OCI-LY7 (cell line): ENCODE data around the gene SASH1. TPM values are rescaled to one million over a fixed set of nuclear protein-coding genes. Genes with fewer than 3 reads are reported as not detected.

Experiments
- BruUV-seq: library from RNA; stranded (reverse); fragments of 400-500 nt; replicated peaks from 2 replicates; lab custom pipeline; 2021; lab: Mats Ljungman, UMichigan
- CTCF ChIA-PET: fragments of 300-600 bp; sonication (Branson Sonifier 250); formaldehyde crosslinking; loops from one replicate; lab custom pipeline; 2022; ENCODE audit warnings: antibody characterized with exemption; ENCODE audit not compliant: unreplicated experiment; lab: Charles Lee
- POLR2A ChIA-PET: fragments of 300-600 bp; sonication (Branson Sonifier 250); formaldehyde crosslinking; loops from one replicate; lab custom pipeline; 2022; ENCODE audit warnings: antibody characterized with exemption; lab: Charles Lee
- DNase-seq: peaks from one replicate; pipeline ENCODE4 v3.0.0-alpha.2; 2015; ENCODE audit warnings: low spot score
- H2AFZ ChIP-seq: fragments of 200-600 bp; sonication (generic), shearing (Covaris generic); 2 replicates; pipeline ENCODE4 v1.6.1; 2014; ENCODE audit warnings: mild to moderate bottlenecking, antibody characterized with exemption, low read length, moderate library complexity
- H3K27ac ChIP-seq: fragments of 200-600 bp; sonication (generic); 2 replicates; pipeline ENCODE4 v1.5.1; 2014; ENCODE audit warnings: mixed run types, low read depth, mild to moderate bottlenecking, moderate library complexity, low read length, inconsistent platforms; ENCODE audit not compliant: poor library complexity, severe bottlenecking
- H3K36me3 ChIP-seq: fragments of 200-600 bp; sonication (generic); 2 replicates; pipeline ENCODE4 v1.6.1; 2014; ENCODE audit warnings: mild to moderate bottlenecking, antibody characterized with exemption, low read length, moderate library complexity, mixed read lengths; ENCODE audit not compliant: insufficient read depth
- H3K4me1 ChIP-seq: fragments of 200-600 bp; sonication (generic); 2 replicates; pipeline ENCODE4 v1.5.1; 2014; ENCODE audit warnings: mild to moderate bottlenecking, low read length; ENCODE audit not compliant: insufficient read depth, poor library complexity, severe bottlenecking
- H3K4me2 ChIP-seq: fragments of 200-600 bp; sonication (generic); 2 replicates; pipeline ENCODE4 v1.6.1; 2014; ENCODE audit warnings: mild to moderate bottlenecking, low read length
- H3K4me3 ChIP-seq: fragments of 200-600 bp; sonication (generic); 2 replicates; pipeline ENCODE4 v1.5.1; 2014; ENCODE audit warnings: mild to moderate bottlenecking, low read depth, low read length; ENCODE audit not compliant: poor library complexity, severe bottlenecking
- H3K79me2 ChIP-seq: fragments of 200-600 bp; sonication (generic); 2 replicates; pipeline ENCODE4 v1.6.1; 2016; ENCODE audit warnings: low read depth, mild to moderate bottlenecking, low read length, moderate library complexity, mixed read lengths; ENCODE audit not compliant: insufficient read depth
- H3K9me2 ChIP-seq: fragments of 200-600 bp; sonication (generic); 2 replicates; pipeline ENCODE4 v1.6.1; 2016; ENCODE audit warnings: mild to moderate bottlenecking, low read length, mixed read lengths; ENCODE audit not compliant: insufficient read depth
- H3K9me3 ChIP-seq: fragments of 200-600 bp; sonication (generic); 2 replicates; pipeline ENCODE4 v1.6.1; 2014; ENCODE audit warnings: mild to moderate bottlenecking, mixed run types, low read length, mixed read lengths
- H4K20me1 ChIP-seq: fragments of 200-600 bp; sonication (generic); 2 replicates; pipeline ENCODE4 v1.6.1; 2014; ENCODE audit warnings: mild to moderate bottlenecking, antibody characterized with exemption, low read length, moderate library complexity, mixed read lengths; ENCODE audit not compliant: insufficient read depth
- CTCF ChIP-seq: fragments of 200-600 bp; sonication (generic); conservative IDR thresholded peaks from 2 replicates; pipeline ENCODE4 v1.5.1; 2014; ENCODE audit warnings: mild to moderate bottlenecking, antibody characterized with exemption, low read length, moderate library complexity, mixed read lengths
- EZH2phosphoT487 ChIP-seq: fragments of 200-600 bp; sonication (generic); IDR thresholded peaks from 2 replicates; pipeline ENCODE4 v1.6.1; 2018; ENCODE audit warnings: low read depth, borderline replicate concordance, mild to moderate bottlenecking, mixed run types, antibody characterized with exemption, low read length, moderate library complexity, mixed read lengths
- intact Hi-C: fragments of 100-400 bp; cut with micrococcal nuclease; formaldehyde crosslinking; loops from one replicate; pipeline ENCODE4 v1.10.0; 2022; ENCODE audit not compliant: unreplicated experiment
- total RNA-seq, 2 experiments: library from RNA; depleted of rRNA in 1 of 2; stranded (reverse); fragments of >200 nt in 1 of 2; shearing (Covaris generic) in 1 of 2; gene quantifications; 2 replicates each; pipeline ENCODE4 v1.2.3, GENCODE V29; 2014 to 2022

Gene SASH1
- total RNA-seq, 2 experiments from 2014 or later: not detected

GRCh38 chr6:148457843-148458159, 115.2 kb downstream of the SASH1 start:
- Histone ChIP-seq H3K79me2 (no peaks in the 10 kb centered on the region), H3K4me3 (no peak overlapping the region), H3K4me2 (no peak overlapping the region), H3K9me2 (no peaks in the 10 kb centered on the region), H3K4me1 (no peaks in the 10 kb centered on the region), H4K20me1 (no peaks in the 10 kb centered on the region), H2AFZ (no peak overlapping the region), H3K27ac (no peak overlapping the region), H3K36me3 (no peaks in the 10 kb centered on the region), H3K9me3 (no peaks in the 10 kb centered on the region)
- intact Hi-C loops: no loop called here
- TF ChIP-seq CTCF: no peak
- no peak for TF ChIP-seq EZH2phosphoT487
- no TSS peak for BruUV-seq
- POLR2A ChIA-PET: interaction anchor here (0.6 to 1.1 kb wide), 2 partner anchors 11 to 22 kb away, joined by 3 read pairs; no protein-coding TSS in a partner anchor
- CTCF ChIA-PET: no interaction called here
- DNase-seq: no peak

- DNase-seq: no peak
- Histone ChIP-seq H3K9me3 (no peaks in the 10 kb centered on the region), H3K36me3 (no peaks in the 10 kb centered on the region), H2AFZ (no peak overlapping the region), H3K4me1 (no peaks in the 10 kb centered on the region), H3K4me2 (no peak overlapping the region), H3K27ac (no peak overlapping the region), H3K4me3 (no peak overlapping the region), H3K79me2 (no peaks in the 10 kb centered on the region), H3K9me2 (no peaks in the 10 kb centered on the region), H4K20me1 (no peaks in the 10 kb centered on the region)
- no peak for TF ChIP-seq EZH2phosphoT487
- no peak for TF ChIP-seq CTCF
- ChIA-PET POLR2A (interaction anchor here (0.7 kb wide), 1 partner anchor 1281 kb away, joined by 3 read pairs; no protein-coding TSS in a partner anchor), CTCF (no interaction called here)
- intact Hi-C loops: no loop called here
- BruUV-seq: no TSS peak
These were observed 116.6 kb downstream of the SASH1 start for GRCh38 chr6:148459238-148459637.

GRCh38 chr6:148460876-148461646, 118.4 kb downstream of the SASH1 start:
- Histone ChIP-seq H4K20me1 (no peaks in the 10 kb centered on the region), H3K27ac (no peak overlapping the region), H3K4me2 (no peak overlapping the region), H3K4me1 (no peaks in the 10 kb centered on the region), H2AFZ (no peak overlapping the region), H3K36me3 (no peaks in the 10 kb centered on the region), H3K4me3 (no peak overlapping the region), H3K9me3 (no peaks in the 10 kb centered on the region), H3K9me2 (no peaks in the 10 kb centered on the region), H3K79me2 (no peaks in the 10 kb centered on the region)
- no peak for TF ChIP-seq EZH2phosphoT487
- no peak for TF ChIP-seq CTCF
- no TSS peak for BruUV-seq
- POLR2A ChIA-PET: interaction anchor here (0.7 to 0.9 kb wide), 2 partner anchors 8 to 24 kb away, joined by 3 read pairs; no protein-coding TSS in a partner anchor
- no peak for DNase-seq
- CTCF ChIA-PET: no interaction called here
- intact Hi-C loops: loop anchor here (10.0 kb wide), 1 partner anchor 316 kb away; no protein-coding TSS in a partner anchor
